Lower leg skin (tissue), 3 donors: ENCODE results near the gene HS3ST4.

ENCODE experiments used
- POLR2A ChIP-seq, 2 donors: fragments of 450-650 bp; IDR thresholded peaks; one replicate each; pipeline ENCODE4 v1.6.1; 2016 to 2017; ENCODE audit warnings: antibody characterized with exemption in 2 of 2, mild to moderate bottlenecking in 1 of 2, moderate library complexity in 1 of 2
- TF ChIP-seq, protein P1 (sequence below), 3 donors: fragments of 450-650 bp; IDR thresholded peaks; one replicate each; pipeline ENCODE4 v1.5.1; 2016; ENCODE audit warnings: antibody characterized with exemption in 3 of 3, mild to moderate bottlenecking in 3 of 3, moderate library complexity in 2 of 3

DNA sequence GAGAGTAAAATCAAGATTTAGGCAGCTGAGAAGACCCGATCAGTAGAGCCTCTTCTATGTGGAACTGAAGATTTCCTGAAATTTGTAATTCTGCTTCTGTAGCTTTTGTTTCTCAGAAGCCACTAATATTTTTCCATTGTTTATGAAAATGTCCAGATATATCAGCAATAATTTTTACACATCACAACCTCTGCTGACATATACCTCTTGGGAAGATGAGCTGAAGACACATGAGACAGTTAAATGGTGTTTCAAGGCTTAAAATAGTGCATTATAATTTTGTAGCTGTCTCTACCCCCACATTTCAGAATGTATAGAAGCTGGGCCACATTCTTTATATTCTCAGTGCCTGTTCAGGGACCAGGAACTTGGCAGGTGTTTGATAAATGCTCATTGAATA is 320.6 kb downstream of the HS3ST4 start:
- TF ChIP-seq POLR2A (IDR thresholded peaks at IDR 0.05), result no peak
- TF ChIP-seq, protein P1, sequence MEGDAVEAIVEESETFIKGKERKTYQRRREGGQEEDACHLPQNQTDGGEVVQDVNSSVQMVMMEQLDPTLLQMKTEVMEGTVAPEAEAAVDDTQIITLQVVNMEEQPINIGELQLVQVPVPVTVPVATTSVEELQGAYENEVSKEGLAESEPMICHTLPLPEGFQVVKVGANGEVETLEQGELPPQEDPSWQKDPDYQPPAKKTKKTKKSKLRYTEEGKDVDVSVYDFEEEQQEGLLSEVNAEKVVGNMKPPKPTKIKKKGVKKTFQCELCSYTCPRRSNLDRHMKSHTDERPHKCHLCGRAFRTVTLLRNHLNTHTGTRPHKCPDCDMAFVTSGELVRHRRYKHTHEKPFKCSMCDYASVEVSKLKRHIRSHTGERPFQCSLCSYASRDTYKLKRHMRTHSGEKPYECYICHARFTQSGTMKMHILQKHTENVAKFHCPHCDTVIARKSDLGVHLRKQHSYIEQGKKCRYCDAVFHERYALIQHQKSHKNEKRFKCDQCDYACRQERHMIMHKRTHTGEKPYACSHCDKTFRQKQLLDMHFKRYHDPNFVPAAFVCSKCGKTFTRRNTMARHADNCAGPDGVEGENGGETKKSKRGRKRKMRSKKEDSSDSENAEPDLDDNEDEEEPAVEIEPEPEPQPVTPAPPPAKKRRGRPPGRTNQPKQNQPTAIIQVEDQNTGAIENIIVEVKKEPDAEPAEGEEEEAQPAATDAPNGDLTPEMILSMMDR (IDR thresholded peaks at IDR 0.05), result no peak
